ENCODE results near the gene PEX13. TPM values are rescaled to one million over a fixed set of nuclear protein-coding genes. Genes with fewer than 3 reads are reported as not detected.
A peak's percentile ranks its signal among the peaks of the same experiment; 100 is the strongest.
"Not testable (repeated sequence)": the region's sequence is repeated elsewhere in the genome, so short reads cannot be mapped to it uniquely, and the experiment has no call there.

Gene PEX13
- total RNA-seq, 4 donors from 2014 or later = 21.6 to 72.2 (median 48.6) TPM

GRCh38 chr2:61009355-61009754 lies 8.2 kb upstream of the PEX13 start:
- H3K27me3 ChIP-seq = no peaks in the 10 kb centered on the region
- H3K27ac ChIP-seq = no peak overlapping the region
- intact Hi-C loops (cut with DNase I; ENCODE audit: low total_unique reads) = no loop called here
- H3K9me3 ChIP-seq = no peaks in the 10 kb centered on the region
- no peak for DNase-seq
- TF ChIP-seq POLR2A (IDR thresholded peaks at IDR 0.05) (no peak), CTCF (IDR thresholded peaks at IDR 0.05) (no peak)
- H3K4me1 ChIP-seq = no peaks in the 10 kb centered on the region
- H3K4me3 ChIP-seq = no peak overlapping the region
- H3K36me3 ChIP-seq = no peaks in the 10 kb centered on the region

- Histone ChIP-seq H3K27ac (peak overlapping the region in 1 of 2 donors; percentile 3), H3K27me3 (no peaks in the 10 kb centered on the region), H3K9me3 (no peaks in the 10 kb centered on the region), H3K4me3 (no peak overlapping the region), H3K36me3 (no peaks in the 10 kb centered on the region), H3K4me1 (no peaks in the 10 kb centered on the region)
- no peak for TF ChIP-seq CTCF (IDR thresholded peaks at IDR 0.05)
- no peak for TF ChIP-seq POLR2A (IDR thresholded peaks at IDR 0.05)
- peak in 1 of 2 donors; percentile 29 for DNase-seq
- intact Hi-C loops (cut with DNase I; ENCODE audit: low total_unique reads) = no loop called here
Observed at GRCh38 chr2:61011678-61012077, 5.8 kb upstream of the PEX13 start.

- H3K27me3 ChIP-seq; H3K4me1 ChIP-seq; H3K9me3 ChIP-seq; H3K36me3 ChIP-seq; H3K4me3 ChIP-seq; intact Hi-C loops (cut with DNase I; ENCODE audit: low total_unique reads); DNase-seq: not testable (repeated sequence)
- peak overlapping the region in 1 of 2 donors; percentile 3 for H3K27ac ChIP-seq
Observed at GRCh38 chr2:61012303-61012702, 5.2 kb upstream of the PEX13 start.

GRCh38 chr2:61013382-61013781 lies 4.1 kb upstream of the PEX13 start:
- H3K27me3 ChIP-seq = no peaks in the 10 kb centered on the region
- H3K4me3 ChIP-seq = no peak overlapping the region
- no peaks in the 10 kb centered on the region for H3K36me3 ChIP-seq
- H3K27ac ChIP-seq = no peak overlapping the region
- no peaks in the 10 kb centered on the region for H3K4me1 ChIP-seq
- intact Hi-C loops (cut with DNase I; ENCODE audit: low total_unique reads) = no loop called here
- no peaks in the 10 kb centered on the region for H3K9me3 ChIP-seq
- DNase-seq = no peak
- TF ChIP-seq POLR2A (IDR thresholded peaks at IDR 0.05) (no peak), CTCF (IDR thresholded peaks at IDR 0.05) (no peak)

- Histone ChIP-seq H3K9me3 (no peaks in the 10 kb centered on the region), H3K36me3 (no peaks in the 10 kb centered on the region), H3K27ac (no peak overlapping the region), H3K4me3 (no peak overlapping the region), H3K4me1 (peaks cover 0 to 14% of the 10 kb centered on the region in 2 donors), H3K27me3 (no peaks in the 10 kb centered on the region)
- TF ChIP-seq POLR2A (IDR thresholded peaks at IDR 0.05) = no peak
- TF ChIP-seq CTCF (IDR thresholded peaks at IDR 0.05) = no peak
- no peak for DNase-seq
- intact Hi-C loops (cut with DNase I; ENCODE audit: low total_unique reads) = no loop called here
Observed at GRCh38 chr2:61014763-61015162, 2.8 kb upstream of the PEX13 start.

GRCh38 chr2:61015976-61016375 lies 1.5 kb upstream of the PEX13 start:
- Histone ChIP-seq H3K36me3 (no peaks in the 10 kb centered on the region), H3K27me3 (no peaks in the 10 kb centered on the region), H3K4me3 (no peak overlapping the region), H3K4me1 (peaks cover 0 to 14% of the 10 kb centered on the region in 2 donors), H3K27ac (peak overlapping the region in 1 of 2 donors; percentile 93), H3K9me3 (no peaks in the 10 kb centered on the region)
- DNase-seq = no peak
- intact Hi-C loops (cut with DNase I; ENCODE audit: low total_unique reads) = no loop called here
- no peak for TF ChIP-seq POLR2A (IDR thresholded peaks at IDR 0.05)
- no peak for TF ChIP-seq CTCF (IDR thresholded peaks at IDR 0.05)
